Amniotic stem cell (primary cell): ENCODE measurements around the gene PTPRK.

ENCODE experiments used
- DNase-seq: peaks from one replicate; lab custom pipeline; 2025; lab: John Stamatoyannopoulos, UW

PTPRK gene

DNA sequence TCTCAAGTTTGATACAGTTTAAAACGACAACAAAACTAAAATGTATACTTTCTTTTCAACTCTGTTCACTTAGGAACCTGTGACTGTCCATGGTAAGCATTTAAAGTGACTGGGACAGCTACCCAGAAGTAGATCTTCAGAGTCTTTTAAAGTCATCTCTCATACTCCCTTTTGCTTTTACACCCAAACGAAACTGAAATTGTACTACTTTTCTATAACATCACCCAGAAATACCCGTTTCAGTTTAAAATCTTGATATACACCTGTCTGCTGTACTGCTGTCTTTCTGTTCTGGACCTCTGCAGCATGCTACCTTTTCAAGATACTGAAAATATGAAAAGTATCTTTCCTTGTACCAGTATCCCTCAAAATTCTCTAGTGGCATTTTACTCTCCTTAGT is 449.2 kb downstream of the PTPRK start:
- DNase-seq = no peak

- no peak for DNase-seq
Observed at GRCh38 chr6:128070406-128070805, 450.0 kb downstream of the PTPRK start.

DNA sequence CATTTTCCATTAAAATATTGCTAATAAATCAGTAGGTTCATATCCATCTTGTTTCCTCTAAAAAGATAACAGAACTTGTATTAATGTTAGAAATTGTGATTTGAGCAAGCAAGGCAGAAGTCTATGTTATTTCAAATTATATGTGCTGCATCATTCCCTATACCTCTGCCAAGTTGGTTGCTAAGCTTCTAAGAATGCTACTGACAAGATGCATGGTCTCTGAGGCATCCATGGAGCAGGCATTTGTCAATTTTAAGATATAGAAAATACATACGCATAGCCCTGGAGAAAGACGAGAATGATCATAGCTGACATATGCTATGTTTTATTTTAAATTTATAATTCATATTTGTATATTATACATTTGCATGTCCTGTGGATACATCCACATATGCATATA is 451.2 kb downstream of the PTPRK start:
- DNase-seq = peak; percentile 41

DNA sequence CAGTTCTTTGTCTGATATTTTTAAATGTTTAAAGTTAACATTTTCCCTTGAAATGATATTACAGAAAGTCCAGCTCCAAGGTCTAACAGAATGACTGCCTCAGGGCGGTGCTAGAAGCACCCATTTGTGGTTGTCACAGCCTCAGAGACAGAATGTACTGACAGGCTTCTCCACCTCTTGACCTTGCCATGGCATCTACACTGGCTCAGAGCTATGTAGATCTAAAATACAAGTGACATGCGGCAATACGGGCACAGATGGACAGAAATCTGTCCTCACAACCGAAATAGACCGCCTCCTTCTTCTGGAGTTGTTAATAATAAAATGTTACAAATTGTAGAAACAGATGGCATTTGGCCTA is 452.3 kb downstream of the PTPRK start:
- no peak for DNase-seq

DNA sequence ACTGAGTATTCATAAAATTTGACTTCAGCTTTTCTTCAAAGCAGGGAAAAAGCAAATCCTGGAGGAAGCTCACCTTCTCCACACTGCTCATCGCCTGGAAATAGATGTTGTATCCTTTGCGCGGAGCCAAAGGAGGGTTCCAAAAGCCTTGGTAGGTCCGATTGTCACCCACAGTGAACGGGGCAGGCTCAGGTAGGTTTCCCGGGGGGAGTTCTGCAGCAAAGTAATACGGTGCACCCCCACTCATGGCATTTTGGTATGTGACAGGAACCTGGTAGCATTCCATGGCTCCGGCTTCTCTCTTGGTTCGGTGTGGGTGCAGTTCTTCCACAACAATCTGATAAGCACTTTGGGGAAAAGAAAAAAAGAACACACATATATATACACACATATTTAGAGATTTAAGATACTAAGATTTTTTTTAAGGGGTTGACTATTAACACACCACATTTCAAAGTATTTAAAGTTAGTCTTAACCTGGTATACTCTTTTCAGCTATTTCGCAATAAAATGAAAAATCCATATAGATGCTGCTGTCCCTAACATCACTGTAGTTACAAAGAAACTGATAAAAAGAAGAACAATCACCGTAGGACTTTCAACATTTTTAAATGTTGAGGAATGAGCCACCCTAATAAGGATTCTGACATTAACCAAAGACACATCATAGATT is 452.8 kb downstream of the PTPRK start:
- no peak for DNase-seq

DNA sequence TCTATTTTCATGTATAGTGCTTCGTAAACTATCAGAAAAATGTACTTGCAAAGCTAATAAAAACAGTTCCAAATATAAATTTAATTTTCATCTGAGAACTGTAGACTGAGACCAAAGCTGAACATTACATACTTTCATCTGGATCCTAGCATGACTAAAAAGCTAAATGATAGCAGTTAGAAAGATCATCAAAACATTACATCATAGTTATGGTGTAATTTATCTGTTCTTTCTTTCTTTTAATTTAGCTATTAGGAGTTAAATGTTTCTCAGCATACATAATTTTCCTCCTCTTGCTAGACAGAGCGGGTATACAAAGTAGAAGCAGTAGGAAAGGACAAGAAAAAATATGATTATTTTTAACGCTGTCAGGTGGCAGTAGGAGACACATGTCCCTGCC is 455.3 kb downstream of the PTPRK start:
- no peak for DNase-seq

DNA sequence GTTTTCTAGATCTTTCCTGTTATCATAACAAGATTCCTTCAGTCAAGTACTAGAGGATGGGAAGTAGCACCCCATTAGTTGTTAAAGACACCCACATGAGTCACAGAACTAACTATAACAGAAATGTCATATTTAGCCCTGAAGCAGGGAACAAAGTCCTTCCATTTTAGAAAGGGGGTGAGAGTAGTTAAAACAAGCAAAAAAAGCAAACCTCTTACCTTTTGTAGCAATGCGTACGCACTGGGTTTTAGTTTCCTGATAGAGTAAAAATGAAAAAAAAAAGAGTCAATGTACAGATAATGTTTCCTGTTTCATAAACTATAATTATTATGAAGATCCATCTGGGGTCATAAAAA is 455.9 kb downstream of the PTPRK start:
- DNase-seq = no peak

- DNase-seq = no peak
Observed at GRCh38 chr6:128063850-128064539, 456.4 kb downstream of the PTPRK start.

DNA sequence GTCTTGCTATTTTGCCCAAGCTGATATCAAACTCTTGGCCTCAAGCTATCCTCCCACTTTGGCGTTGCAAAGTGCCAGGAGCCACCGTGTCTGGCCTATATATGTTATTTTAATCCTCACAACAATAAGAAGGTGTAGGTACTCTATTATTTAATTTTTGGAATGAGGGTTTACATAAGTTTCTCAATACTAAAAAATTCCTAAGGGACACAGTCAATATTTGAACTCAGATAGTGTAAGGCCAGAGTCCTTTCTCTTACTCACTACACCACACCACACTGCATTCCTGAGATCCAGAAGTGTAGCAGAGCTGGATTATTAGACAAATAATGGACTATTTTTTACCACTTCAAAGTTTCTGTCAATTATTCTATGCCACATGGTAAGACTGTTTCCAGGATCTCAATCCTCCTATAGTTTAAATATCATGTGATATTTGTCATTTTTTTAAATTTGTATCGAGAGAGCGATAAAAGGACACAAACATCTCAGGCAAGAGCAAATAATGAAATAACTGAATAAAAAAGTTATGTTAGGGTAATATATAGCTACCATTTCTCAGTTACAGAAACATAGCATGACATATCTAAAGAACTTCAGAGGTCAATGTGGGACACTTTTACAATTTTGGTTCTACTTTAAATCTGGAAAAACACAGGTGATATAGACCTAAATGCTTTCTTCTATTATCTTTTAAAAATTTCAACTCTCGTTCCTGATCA is 457.4 kb downstream of the PTPRK start:
- no peak for DNase-seq

GRCh38 chr6:128057946-128058345 is 462.5 kb downstream of the PTPRK start:
- peak; percentile 23 for DNase-seq

DNA sequence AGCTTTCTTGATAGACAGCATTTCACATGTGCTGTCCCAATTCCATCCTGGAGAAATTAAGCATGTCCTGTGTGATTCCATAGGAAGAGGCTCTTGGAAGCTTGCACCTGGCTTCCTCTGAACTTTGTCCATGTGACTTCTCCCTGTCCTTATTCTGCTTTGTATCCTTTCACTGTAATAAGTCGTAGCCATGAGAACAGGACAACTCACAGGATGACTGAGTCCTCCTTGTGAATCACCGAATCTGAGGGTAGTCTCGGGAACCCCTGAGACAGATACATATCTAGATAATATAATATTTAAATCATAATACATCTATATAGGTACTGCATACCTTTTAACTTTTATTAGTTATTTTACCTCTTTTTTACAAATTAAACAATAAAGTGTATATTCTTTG is 462.9 kb downstream of the PTPRK start:
- peak; percentile 4 for DNase-seq

GRCh38 chr6:128053109-128053508 is 467.3 kb downstream of the PTPRK start:
- DNase-seq = no peak

- DNase-seq = no peak
Observed at GRCh38 chr6:128047989-128048388, 472.4 kb downstream of the PTPRK start.

DNA sequence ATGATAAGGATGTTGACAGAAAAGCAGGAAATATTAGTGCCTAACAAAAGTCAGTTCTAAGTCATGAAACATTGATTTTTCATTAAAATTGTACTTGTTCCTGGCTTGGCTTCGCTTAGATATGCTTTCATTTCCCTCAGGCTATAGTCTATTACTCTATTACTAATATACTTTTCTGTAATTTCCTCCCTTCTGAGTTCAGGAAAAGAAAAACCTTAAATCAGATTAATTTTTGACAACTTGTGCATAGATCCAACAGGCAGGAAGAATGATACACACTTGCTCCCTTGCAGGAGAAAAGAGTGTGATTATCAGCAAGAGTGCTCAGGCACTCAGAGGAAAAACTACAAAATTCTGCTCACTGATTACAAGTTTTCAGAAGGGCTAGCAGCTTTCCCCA is 474.4 kb downstream of the PTPRK start:
- DNase-seq = no peak

- DNase-seq = no peak
Observed at GRCh38 chr6:128039543-128039942, 480.9 kb downstream of the PTPRK start.

DNA sequence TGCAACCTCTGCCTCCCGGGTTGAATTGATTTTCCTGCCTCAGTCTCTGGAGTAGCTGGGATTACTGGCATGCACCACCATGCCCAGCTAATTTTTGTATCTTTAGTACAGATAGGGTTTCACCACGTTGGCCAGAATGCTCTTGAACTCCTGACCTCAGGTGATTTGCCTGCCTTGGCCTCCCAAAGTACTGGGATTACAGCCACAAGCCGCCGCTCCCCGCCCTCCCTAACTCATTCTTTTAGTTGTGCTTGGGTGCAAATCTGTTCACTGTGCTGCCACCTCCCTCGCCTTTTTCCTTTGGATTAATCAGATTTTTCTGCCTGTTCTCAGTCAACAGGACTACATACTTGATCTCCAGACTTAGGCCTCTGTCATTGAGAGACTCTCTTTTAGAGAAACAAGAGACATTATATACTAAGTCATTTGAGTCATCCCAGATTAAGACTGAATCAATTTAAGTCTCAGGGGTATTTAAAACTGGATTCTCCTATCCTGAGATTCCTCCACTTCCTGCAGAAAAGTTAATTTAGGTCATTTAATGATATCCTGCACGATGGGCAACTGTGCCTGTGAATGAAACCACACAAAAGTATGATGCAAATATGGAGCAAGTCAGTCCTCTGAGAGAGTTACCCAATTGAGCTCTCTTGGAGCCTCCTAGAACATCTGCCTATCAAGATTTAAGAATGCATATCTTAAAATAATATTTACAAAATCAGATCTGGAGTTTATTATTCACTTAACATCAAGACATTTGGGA is 483.4 kb downstream of the PTPRK start:
- no peak for DNase-seq

- no peak for DNase-seq
Observed at GRCh38 chr6:128033156-128033555, 487.2 kb downstream of the PTPRK start.

DNA sequence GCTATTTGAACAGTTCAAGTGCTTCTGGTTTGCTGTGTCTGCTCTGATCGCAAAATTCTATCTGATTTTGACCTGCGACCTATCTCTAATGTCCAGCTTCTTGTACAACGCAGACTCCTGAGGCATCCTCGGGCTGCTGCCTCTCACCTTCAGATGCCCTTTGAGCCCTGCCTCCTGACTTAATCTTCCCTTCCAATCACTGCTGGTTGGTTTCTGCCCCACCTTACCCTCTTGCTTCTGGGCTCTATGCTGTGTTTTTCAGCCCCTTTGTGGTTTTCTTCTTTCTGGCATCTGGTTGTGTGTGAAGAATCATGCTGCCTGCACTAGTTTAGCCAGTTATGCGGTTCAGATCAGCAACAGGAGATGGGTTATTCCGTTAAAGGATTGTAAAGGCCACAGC is 488.4 kb downstream of the PTPRK start:
- DNase-seq = no peak

- no peak for DNase-seq
Observed at GRCh38 chr6:128029826-128030225, 490.6 kb downstream of the PTPRK start.

DNA sequence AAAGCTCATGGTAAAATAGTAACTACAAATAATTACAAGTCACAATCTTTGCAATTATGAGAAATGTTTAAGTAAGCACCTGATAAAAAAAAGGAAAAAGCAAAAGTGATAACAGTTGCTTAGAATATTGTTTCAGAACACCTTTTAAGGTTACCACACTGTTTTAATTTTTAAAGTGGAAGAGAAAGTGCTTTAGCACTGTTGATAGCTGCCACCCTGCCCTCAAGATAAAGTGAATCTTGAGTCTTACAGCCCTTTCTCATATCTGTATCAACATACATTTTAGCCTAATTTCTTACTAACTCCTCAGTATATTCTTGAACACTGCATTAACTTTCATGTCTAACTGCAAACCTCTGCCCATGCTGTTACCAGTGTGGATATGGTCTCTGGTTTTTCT is 492.2 kb downstream of the PTPRK start:
- DNase-seq = no peak

- no peak for DNase-seq
Observed at GRCh38 chr6:128025478-128025877, 494.9 kb downstream of the PTPRK start.

GRCh38 chr6:128024969-128025368 is 495.4 kb downstream of the PTPRK start:
- no peak for DNase-seq

DNA sequence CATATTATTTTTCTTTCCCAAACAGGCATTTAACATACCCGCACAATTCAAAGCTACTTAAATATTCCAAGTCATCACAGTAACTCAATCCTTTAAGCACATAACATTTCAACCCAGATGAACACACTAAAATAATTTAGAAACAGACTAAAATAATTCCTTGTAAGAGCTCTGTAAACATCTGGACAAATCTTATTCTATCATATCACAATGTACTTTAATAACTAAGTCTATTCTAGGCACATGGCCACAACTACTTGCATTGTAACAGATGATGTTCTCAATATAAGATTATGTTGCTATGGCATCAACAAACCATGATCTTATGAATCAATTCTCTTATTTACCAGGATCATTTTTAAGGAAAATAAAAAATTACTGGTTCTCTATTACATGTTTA is 496.4 kb downstream of the PTPRK start:
- no peak for DNase-seq
